GM18861 (cell line): ENCODE results near the gene RBM18.

Experiments used
- ATAC-seq: cut with Tn5 transposase; IDR thresholded peaks from one replicate; pipeline ENCODE4 v1.9.1; 2021; ENCODE audit not compliant: unreplicated experiment

Gene RBM18

DNA sequence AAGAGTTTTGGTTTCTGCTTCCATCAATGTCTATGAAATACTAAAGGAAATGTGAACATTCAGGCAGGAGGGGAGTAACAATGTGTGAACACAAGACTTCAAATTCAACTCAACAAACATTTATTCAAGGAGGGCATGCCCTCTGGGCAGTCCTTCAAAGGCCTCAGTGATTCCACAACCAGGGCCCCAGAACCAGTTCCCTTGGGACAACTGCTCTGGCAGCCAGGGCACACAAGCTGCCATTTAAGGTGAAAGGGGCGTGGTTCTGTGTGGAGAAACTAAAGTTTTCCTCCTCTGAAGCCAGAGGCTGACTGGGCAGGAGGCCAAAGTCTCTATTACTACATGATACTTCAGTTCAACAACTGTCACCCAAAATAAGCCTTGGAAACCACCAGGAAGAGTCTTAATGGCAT is 3.2 kb downstream of the RBM18 start:
- no peak for ATAC-seq

DNA sequence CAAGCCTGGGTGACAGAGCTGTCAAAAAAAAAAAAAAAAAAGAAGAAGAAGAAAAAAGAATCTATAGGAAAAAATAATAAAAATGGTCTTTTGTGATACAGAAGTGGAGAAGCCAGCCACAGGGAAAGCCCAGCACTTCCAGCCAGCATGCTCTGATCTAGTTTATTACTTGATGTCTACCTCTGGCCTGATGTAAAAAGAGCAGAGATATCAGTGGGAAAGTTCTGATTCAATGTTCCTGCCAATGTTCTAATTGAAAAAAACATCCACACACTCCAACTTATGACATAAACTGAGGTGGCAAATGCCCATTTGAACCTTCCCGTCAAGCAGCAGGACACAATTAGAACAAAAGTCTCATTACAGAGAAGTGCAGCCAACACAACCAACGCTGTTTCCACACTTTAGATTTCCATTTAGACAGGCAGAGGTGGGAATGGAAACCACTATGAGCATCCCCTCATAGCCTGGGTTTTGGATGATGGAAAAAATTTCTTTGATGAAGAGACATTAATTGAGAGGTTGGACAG is 5.7 kb downstream of the RBM18 start:
- ATAC-seq, result no peak

DNA sequence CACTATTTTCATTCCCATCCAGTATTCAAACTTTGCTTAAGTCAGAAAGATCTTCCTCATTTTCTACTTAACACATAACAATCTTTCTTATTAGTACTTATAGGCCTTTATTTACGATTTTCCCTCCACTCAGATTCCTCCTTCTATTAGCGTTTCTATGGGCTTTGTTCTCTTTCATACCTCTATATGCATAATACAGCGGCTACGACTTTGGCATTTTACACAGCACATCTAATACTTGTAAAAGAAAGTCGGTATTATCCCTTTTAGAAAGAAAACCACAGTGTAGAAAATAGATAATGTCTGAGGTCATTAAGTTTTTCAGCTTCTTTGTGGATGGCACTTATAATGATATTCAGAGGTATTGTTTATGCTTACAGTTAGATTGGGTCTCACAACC is 8.4 kb downstream of the RBM18 start:
- no peak for ATAC-seq

DNA sequence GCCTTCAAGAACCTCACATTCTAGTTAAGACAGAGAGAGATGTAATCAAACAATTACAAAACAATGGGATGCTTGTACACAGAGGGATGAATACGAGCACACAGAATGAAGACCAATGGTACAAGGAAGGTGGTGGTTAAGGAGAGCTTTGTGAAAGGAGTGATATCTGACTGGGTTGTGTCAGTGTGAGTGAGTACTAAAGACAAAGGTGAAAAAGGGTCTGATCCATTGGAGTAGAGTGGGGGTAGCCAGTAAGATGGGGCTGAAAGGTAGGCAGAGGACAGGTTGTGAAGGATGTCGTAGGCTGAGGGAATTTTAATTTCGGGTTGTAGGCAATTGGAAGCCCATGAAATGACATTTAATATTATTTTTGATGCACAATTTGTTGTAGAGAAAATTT is 9.9 kb downstream of the RBM18 start:
- no peak for ATAC-seq

DNA sequence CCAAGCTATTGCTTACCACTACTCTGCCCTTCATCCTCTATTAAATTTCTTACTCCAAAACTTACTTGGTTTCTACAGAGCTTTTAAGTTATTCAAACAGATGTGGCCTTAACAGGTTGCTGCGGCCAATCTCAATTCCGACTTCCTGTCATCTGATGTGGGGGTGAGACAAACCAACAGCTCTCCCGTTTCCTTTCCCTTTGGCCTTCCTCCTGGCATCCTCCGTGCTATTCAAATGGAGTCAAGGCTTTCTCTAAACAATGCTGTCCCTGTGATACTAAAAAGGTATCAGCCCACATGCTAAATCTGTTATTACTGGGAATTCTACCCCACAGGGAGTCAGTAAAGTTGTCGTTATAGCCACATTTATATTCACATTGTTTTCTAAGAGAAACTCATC is 11.8 kb downstream of the RBM18 start:
- ATAC-seq, result no peak

DNA sequence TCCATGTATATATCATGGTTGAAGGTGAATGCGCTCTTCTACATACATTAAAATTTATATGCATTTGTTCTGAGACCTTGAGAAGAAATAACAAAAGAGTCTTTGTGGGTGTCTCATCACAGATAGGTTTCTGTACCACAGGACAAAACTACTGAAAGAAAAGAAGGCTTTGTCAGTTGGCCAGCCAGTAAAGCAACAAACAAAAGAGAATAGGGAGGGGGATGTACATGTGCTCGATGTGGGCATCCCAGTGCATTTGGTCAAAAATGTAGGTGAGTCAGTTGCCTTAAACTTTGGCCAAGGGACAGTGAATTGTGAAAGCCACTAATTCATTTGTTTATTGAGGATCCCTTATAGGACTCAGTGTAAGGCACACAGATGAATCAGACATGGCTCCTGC is 13.3 kb downstream of the RBM18 start:
- ATAC-seq, result no peak

DNA sequence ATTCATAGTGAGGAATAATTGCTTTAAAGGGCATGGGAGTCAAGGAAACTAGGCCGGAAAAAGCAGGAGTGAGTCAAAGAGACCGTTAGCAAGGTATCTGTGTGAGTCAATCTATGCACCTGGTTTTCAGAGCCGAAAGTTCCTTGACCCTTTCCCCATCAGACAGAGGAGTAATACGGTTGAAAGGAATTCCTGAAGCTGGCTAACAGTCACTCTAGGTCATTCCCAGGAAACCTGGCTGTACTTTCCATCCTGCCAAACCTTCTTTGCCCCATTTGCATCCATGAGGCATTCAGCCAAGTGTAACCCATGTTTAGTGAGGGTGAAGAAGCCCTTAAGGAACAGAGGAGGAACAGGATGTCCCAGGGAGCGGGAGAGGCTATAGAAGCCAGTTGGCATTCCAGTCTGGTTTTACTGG is 16.2 kb downstream of the RBM18 start:
- no peak for ATAC-seq

DNA sequence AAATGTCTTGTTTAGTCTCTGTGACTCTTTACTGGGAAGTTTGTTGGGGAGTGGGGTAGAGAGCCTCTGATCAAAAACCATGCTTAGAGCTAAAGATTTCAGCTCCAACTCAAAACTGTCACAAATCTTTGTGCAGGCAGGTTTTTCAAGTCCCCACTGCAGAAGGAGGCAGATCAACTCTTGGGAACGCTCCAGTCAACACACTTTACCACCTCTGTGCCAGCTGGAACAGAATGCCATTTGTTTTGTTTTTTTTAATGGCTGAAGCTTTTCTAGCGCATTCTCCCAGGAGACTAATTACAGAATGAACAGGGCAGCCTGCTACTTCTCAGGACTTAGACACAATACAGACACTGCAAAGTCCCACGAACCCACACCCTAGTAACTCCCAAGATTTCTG is 18.0 kb downstream of the RBM18 start:
- ATAC-seq, result no peak

DNA sequence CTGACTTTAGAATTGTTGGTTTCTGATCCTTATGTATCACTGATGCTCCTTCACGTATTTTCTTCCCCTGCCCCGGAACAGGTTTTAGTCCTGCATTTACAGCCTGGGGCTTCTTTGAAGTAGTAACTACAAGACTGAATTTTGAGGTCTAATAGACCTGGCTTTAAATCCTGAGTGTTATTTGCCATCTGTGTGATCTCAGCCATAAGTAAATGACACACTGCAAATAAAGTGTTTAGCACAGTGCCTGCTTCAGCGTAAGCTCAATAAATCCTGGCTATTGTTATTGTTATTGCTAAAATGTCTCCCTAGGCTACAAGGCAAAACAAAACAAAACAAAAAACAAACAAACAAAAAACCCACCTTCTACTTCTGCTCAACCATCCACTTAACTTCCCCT is 20.3 kb downstream of the RBM18 start:
- ATAC-seq, result no peak

DNA sequence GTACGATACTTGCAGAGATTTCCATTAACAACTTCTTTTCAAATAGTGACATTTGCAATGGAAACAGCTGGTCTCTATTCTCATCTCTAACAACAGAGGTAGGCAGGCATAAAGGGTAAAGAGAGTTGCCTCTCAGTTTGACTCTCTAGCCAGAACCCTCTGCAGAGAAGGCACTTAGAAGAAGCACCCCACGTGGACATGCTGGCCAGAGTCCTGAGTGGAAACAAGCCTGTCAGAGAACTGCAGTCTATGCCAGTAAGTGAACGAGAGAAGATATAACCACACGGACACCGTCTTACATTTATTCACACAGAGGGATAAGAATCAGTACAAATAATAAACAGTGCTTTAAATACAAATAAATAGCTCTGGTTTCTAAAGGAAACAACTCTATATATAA is 24.9 kb downstream of the RBM18 start:
- no peak for ATAC-seq

DNA sequence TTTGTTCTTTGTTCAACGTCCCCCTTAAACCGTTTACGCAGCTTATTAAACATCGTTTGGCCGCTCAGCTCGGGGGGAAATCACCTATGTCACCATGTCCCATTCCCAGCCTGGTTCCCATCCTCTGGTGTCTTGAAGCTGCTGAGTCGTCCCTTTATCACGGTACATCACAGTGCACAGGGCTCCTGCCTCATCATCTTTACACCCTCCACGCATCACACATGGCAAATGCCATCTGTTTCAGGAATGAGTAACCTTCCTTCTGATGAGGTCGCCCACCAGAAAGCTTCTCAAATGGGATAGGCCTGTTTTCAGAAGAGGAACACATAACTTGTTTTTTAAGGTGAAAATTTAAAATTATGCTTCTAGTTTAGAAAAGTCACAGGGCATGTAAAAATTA is 28.0 kb downstream of the RBM18 start:
- ATAC-seq, result no peak

DNA sequence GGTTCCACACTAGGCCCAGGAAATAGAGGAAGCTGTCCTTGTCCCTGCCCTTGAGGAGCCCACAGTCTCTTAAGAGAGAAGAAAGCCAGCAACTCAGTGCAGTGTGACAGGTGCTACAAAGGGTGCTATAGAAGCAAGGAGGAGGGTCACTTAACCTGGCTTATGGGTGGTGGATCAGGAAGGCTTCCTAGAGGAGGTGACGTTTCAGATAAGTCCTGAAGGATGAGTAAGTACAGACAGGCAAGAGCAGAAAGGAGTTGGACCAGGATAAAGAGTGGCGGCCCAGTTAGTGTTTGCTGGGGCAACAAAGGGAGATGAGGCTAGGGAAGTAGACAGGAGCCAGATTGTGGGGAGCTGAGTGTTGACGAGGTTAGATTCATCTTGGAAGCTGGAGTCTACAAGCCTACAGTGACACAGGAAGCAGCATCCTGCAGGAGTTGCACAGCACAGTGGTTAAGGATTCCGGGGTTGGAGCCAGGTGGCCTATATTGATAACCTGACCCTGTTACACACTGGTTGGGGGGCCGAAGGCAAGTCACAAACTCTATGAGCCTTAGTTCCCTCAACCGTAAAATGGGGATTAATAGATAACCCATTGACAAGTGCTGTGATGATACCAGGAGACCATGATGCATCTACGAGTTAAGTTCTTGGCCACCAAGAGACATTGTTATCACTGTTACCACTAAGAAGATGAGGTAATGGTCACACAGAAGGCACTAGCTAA is 30.5 kb downstream of the RBM18 start:
- ATAC-seq, result no peak

DNA sequence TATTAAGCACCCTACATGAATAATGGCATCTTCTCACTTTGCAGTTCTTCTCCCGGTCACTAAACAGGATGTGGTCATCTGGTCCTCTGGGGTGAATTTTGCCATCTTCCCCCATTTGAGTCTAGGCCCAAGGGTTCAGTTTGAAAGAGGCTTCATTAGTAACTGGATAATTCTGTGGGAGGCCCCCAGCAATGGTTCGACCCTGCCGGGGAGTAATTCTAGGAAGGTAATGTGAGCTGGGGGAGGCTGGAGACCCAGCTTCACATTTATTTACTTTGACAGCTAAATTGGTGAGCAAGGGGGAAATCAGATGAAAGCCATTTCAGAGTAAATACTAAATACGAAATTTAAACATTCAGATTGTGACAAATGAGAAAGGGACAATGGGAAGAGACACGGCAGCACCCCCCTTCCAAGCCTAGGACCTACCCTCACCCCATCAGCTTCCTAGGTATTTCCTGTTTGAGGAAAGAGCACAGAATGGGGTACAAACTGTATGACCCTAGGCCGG is 31.8 kb downstream of the RBM18 start:
- ATAC-seq, result no peak

DNA sequence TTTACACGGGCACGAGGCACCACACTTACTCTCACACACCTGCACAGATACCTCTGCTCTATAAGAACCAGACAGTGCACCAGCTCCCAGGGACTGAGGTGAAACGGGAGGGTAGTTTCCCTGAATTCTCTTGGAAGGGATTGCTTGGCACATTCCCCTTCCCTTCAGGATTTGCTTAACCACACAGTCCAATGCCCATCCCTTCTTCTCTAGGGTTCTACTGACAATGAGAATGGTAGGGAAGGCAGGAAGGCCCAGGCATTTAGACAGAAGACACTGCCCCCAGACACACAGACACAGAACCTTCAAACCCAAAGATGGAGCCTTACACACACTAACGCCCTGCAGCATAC is 35.2 kb downstream of the RBM18 start:
- ATAC-seq, result no peak

DNA sequence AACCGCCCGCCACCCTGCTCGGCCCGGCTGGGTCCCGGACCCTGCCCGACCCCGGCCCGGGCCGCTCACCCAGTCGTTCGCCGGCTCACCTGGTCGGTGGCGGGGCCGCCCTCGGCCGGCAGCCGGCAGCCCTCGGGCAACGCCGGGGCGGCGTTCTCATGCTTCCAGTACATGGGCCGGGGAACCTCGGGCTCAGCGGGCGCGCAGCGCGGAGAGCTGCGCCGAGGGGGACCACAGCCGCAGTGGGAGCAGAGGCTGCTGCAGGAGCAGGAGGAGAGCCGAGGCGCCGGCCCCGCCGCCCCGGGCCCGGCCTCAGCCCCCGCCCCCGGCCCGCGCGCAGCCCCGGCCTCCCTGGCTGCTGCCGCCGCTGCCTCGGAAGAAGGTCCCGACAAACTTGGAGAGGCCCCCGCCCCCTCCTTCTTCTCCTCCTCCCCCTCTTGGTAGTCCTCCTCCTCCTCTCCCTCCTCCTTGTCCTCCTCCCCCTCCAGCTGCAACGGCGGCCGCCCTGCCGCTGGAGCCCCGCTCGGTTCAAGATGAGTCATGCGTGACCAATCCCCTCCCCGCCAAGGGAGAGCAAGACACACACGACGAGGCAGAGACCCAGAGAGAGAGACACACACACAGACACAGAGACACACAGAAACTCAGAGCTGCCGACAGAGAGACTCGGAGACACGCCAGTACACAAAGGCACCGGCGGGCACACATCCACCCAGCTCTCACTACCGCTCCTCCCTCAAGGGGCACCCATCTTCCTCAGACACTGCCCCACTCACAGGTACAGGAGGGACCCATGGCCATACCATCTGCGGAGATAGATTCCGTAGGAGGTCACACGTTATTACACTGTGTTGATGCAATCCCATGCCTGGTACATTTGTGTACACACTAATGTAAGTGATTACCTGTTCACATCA is 35.8 kb downstream of the RBM18 start, which contains the start of gene LHX6:
LHX6 (minus strand) TSS at position 390 of the 917 bp plus-strand sequence; CDS start at position 173, 217 bp downstream.
- ATAC-seq, result no peak

DNA sequence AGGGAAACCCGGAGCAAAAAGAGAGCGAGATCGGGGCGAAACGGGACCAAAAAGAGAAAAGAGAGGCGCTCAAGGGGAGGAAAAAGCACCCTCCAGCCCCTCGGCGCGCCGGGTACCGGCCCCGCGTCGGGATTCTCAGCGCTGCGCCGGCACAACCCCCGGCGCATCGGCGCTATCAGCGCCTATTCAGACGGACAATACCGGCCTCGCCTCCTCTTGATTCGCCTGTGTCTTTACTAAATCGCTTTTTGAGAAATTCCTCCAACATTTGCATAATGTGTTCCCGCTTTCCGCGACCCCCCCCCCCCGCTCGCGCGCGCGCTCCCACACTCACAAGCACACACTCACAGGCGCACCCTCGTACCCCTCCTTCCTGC is 36.5 kb downstream of the RBM18 start:
- no peak for ATAC-seq

DNA sequence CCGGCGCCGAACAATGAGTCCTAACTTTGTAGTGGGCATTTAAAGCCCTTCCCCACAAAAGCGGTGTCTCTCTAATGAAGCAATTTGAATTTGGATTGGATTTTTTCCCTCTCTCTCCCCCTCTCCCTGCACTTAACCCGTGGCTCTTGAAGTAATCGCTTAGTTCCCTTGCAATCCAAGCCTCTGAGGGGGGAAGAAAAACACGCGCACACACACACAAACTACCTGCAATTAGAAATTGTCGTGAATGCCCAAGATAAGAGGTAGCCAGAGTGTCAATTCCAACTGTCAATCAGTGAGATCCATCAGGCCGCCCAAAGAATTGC is 37.1 kb downstream of the RBM18 start:
- no peak for ATAC-seq

DNA sequence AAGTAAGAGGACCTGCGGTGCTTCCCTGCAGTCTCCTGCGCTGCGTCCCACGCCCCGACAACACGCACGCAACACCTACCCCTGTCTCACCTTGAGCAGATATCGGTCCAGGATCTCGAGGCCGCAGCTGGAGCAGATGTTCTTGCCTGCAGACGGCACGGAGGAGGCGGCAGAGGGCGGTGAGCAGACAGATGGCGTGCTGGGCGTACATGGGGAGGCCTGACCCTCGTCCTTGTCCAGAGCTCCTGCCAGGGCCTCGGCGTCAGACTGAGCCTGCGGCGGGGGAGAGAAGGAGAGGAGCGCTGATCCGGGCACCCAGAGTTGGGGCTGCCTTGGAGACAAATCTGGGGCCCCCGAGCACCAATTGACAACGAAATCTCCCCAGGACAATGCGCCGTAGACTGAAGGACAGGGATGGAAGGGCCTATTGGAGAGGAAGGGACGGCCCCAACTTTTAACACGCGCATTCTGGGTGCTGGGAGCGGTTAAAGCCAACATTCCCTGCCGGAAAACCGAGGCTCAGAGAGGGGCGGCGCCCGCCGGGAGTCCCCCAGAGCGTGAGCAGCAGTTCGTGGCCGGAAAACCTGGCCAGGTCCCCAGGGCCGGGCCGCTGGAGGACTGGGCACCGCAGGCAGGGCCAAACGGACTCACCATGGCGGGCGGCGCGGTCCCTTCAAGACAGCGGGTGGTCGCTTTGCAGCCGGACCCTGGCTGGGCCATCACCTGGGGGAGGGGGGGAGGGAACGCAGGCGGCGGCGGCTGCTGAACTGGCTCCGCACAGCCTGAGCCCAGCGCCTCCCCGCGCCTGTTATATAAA is 37.7 kb downstream of the RBM18 start:
- ATAC-seq, result no peak

DNA sequence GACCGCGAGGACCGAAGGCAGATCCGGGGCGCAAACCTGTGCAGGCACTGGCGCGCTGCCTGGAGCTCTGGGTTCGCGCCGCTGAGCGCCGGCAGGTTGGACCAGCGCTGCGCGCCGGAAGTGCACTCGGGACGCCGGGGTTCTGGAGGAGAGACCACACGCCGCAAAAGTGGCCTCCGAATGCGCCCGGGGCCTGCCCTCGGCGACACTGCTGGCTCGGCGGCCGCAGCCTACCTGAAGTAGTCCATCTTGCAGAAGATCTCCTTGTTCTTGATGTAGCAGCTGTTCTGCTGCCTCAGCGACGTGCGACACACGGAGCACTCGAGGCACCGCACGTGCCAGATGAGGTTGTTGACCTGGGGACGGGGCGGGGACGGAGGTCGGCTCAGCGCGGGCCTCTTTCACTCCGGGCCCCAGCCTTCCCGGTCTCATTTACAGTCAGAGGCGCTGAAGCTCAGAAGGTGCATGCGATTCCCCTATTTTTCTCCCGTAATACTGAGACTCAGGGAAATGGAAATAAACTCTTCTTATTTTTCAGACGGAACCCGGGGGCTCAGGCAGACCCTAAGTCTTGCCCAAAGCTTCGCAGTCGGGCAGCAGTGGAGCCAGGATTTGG is 38.4 kb downstream of the RBM18 start:
- no peak for ATAC-seq

DNA sequence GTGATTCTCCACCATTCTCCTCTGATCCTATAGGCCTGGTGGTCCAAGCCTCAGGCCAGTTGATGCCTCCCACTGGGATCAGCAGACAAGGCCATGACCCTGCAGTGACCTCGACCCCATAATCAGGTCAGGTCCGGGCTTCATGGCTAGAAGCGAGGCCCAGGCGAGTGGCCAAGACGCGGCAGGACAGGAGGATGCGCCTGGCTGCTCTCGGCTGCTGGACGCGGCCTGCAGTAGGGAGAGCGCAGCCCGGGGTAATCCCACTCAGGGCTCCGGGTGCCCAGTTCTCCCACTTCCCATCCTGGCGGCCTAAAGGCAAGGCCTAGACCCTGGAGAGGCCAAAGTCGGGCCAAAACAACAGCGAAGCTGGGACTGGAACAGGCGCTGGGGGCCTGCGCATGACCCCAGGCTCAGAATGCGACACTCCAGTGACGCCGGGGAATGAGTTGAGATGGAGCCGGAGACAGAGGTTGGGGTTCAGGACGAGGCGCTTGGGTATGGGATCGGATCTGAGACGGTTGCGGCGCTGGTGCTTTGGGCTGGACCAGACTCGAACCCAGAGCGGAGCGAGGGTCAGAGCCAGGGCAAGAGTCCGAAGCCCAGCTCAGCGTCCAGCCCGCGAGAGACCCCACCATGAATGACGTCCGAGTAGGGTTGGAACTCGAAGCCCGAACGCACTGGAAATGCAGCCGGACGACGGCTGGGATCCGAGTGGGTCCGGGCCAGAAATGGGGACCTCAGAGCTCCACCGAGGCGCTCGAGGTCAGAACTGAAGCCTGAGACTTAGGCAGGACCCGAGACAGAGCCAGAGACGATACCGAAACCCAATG is 39.1 kb downstream of the RBM18 start:
- no peak for ATAC-seq
